ENCODE measurements around the gene ARFGEF3.

ARFGEF3 gene

GRCh38 chr6:138145402-138145801 lies 16.3 kb upstream of the ARFGEF3 start:
- no peak overlapping the region for H3K4me3 ChIP-seq (replicated peaks in 1 of 2; ENCODE audit: low read depth in 2 of 2, low read length in 2 of 2)
- no peak for DNase-seq (ENCODE audit: low read depth in 2 of 2)
- no peak for TF ChIP-seq CTCF (IDR thresholded peaks at IDR 0.05; ENCODE audit: low read depth, low read length)

- DNase-seq (ENCODE audit: low read depth in 2 of 2) = no peak
- no peak overlapping the region for H3K4me3 ChIP-seq (replicated peaks in 1 of 2; ENCODE audit: low read depth in 2 of 2, low read length in 2 of 2)
- no peak for TF ChIP-seq CTCF (IDR thresholded peaks at IDR 0.05; ENCODE audit: low read depth, low read length)
Measured at GRCh38 chr6:138146544-138146943, 15.2 kb upstream of the ARFGEF3 start.

GRCh38 chr6:138155443-138155842 lies 6.3 kb upstream of the ARFGEF3 start:
- DNase-seq (ENCODE audit: low read depth in 2 of 2) = no peak
- no peak for TF ChIP-seq CTCF (IDR thresholded peaks at IDR 0.05; ENCODE audit: low read depth, low read length)
- H3K4me3 ChIP-seq (replicated peaks in 1 of 2; ENCODE audit: low read depth in 2 of 2, low read length in 2 of 2) = no peak overlapping the region

- DNase-seq (ENCODE audit: low read depth in 2 of 2) = peak; percentile 2 to 3
Measured at GRCh38 chr6:138157986-138158638, 3.6 kb upstream of the ARFGEF3 start.

GRCh38 chr6:138159246-138159645 lies 2.5 kb upstream of the ARFGEF3 start:
- no peak for DNase-seq (ENCODE audit: low read depth in 2 of 2)
- no peak for TF ChIP-seq CTCF (IDR thresholded peaks at IDR 0.05; ENCODE audit: low read depth, low read length)
- no peak overlapping the region for H3K4me3 ChIP-seq (replicated peaks in 1 of 2; ENCODE audit: low read depth in 2 of 2, low read length in 2 of 2)

More at GRCh38 chr6:138157986-138158638, 3.6 kb upstream of the ARFGEF3 start:
- TF ChIP-seq CTCF (IDR thresholded peaks at IDR 0.05; ENCODE audit: low read depth, low read length) = no peak
- H3K4me3 ChIP-seq (replicated peaks in 1 of 2; ENCODE audit: low read depth in 2 of 2, low read length in 2 of 2) = no peak overlapping the region

- no peak for TF ChIP-seq CTCF (IDR thresholded peaks at IDR 0.05; ENCODE audit: low read depth, low read length)
- no peak overlapping the region for H3K4me3 ChIP-seq (replicated peaks in 1 of 2; ENCODE audit: low read depth in 2 of 2, low read length in 2 of 2)
- DNase-seq (ENCODE audit: low read depth in 2 of 2) = no peak
Measured at GRCh38 chr6:138160329-138161087, 1.2 kb upstream of the ARFGEF3 start.

Measured in cardiac fibroblast (primary cell).